CD4-positive, alpha-beta T cell treated with Interleukin-6 at 100 ng/mL for 8 hours (primary cell): ENCODE data around the gene KCNK3.
"Not testable (repeated sequence)": the region's sequence is repeated elsewhere in the genome, so short reads cannot be mapped to it uniquely, and the experiment has no call there.

Source experiments
- DNase-seq: peaks from one replicate; pipeline ENCODE4 v3.0.0-alpha.2; 2020; ENCODE audit warnings: mixed read lengths, low spot score

The KCNK3 gene

DNA sequence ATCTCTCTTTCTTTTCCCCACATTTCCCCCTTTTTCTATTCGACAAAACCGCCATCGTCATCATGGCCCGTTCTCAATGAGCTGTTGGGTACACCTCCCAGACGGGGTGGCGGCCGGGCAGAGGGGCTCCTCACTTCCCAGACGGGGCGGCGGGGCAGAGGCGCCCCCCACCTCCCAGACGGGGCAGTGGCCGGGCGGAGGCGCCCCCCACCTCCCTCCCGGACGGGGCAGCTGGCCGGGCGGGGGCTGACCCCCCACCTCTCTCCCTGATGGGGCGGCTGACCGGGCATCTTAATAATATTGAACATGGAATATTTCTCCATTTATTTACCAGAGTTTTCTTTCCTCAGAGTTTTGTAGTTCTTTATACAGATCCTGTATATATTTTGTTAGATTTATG lies 27.2 kb upstream of the KCNK3 start:
- DNase-seq: not testable (repeated sequence)

DNA sequence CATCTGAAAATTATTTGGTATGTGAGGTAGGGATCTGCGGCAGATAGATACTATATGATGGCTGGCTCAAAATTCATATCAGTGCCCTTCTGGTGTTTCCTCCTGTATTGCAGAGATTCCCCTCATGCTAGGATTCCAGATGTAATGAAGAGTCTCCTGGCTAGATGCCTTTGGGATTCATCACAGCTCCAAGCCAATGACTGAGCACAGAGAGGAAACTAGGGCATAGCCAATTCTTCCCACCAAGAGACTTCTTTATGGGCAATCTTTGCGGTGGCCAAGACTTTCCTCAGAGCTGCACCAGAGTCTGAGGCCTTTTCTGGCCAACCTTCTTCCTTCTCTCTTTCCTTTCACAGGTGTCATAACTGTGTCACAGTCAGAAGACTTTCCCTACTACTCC lies 25.9 kb upstream of the KCNK3 start:
- no peak for DNase-seq

DNA sequence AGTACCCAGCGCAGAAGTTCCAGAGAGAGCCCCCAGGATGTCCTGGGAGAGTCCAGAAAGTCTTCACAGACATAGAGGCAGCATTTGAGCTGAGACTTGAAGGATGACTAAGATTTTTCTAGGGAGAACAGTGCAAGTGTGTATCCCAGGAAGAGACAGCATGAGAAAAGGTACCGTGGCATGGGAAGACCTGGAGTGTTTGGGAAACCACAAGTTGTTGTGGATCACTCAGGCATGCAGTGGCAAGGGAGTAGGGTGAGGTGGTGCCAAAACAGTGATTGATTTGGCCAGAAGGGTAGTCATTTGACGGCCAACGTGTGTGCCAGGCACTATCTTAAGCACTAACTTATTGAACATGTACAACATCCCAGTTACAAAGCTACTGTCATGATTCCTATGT lies 24.5 kb upstream of the KCNK3 start:
- DNase-seq: no peak

DNA sequence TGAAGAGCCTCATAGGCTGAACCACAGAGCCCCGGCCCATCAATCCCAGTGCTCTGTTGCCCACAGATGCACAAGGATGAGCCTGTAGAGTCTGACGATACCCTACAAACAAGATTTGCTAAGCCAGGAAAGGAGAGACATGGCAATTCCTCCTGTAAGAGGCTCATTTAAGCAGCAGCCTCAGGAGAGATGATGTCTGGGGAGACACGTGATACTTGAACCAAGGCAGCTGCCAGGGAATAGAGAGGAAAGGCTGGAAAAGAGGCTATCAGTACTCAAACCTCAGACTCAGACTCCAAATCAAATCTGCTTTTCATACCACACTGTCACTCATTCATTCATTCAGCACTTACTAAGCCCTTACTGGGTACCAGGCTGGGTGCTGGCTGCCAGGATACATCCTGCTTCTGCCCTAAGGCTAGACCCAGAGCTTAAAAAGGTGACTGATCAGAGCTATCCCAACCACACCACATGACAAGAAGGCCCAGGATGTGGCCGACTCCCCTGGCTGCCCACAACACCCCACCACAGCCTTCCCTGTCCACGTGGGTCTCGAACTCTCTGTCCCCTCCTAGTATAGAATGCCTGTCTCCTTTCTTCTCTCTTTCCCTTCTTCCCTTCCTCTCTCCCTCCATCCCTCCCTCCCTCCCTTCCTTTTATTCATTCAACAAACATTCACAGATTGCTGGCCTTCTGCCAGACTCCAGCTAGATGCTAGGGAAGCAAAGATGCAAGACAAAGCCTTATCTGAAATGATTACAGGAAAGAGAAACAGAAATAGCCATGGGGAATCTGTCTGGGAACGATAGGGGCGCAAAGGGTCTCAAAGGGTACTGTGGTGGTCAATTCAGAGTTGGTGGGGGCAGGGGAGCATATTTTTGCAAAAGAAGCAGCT lies 23.4 kb upstream of the KCNK3 start:
- no peak for DNase-seq

DNA sequence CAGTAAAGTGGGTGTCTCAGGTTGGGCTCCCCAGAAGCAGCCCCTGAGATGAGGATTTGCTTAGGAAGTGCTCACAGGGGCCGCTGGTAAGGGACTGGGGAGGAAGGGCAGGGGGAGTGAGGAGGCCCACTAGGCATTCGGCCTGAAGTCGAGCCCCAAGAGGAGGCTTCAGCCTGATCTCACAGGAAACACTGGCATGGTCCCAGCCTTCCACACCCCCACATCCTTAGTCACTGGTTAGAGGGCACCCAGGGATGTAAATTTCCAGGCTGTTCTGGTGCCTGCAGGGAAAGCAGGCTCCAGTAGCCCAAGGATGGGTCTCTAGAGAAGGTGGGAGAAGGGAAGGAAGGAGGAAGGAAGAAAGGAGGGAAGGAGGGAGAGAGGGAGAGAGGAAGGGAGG lies 22.4 kb upstream of the KCNK3 start:
- DNase-seq: no peak

DNA sequence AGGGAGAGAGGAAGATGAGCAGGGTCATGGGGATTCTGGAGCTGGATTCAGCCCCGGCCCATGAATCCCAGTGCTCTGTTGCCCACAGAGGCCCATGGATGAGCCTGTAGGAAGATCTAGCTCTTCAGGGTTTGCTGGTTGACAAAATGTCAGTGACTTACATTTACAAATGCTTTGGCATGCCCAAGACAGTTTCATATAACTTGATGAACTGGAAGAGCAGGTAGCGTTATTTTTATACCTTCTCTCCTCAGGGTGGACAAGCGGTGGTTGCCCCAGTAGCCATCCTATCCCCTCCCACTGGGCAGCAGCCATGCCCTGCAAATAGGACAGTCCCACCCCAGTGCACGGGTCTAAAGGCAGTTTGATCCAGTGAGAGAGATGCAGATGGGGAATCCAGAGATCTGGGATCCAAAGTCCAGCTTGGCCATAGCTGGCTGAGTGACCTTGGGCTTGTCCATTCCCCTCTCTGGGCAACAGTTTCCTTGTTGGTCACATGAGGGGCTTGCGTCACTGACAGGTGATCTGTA lies 21.5 kb upstream of the KCNK3 start:
- DNase-seq: no peak

DNA sequence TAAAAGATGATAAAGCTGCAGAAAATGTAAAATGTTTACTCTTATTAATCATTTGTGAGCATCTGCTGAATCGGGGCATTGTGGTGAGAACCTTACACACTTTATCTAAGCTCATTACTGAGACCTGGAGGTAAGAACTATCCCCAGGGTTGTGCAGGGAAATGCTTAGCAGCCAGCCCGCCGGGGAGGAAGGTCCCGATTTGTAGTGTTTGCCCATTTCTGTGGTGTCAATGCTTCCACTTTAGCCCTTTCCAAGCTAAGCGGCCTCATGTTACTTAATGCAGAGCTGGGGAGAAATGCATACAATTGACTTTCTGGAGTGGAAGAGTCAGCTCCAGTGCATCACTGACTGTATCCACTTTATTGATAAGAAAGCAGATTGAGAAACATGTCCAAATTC lies 20.8 kb upstream of the KCNK3 start:
- no peak for DNase-seq

DNA sequence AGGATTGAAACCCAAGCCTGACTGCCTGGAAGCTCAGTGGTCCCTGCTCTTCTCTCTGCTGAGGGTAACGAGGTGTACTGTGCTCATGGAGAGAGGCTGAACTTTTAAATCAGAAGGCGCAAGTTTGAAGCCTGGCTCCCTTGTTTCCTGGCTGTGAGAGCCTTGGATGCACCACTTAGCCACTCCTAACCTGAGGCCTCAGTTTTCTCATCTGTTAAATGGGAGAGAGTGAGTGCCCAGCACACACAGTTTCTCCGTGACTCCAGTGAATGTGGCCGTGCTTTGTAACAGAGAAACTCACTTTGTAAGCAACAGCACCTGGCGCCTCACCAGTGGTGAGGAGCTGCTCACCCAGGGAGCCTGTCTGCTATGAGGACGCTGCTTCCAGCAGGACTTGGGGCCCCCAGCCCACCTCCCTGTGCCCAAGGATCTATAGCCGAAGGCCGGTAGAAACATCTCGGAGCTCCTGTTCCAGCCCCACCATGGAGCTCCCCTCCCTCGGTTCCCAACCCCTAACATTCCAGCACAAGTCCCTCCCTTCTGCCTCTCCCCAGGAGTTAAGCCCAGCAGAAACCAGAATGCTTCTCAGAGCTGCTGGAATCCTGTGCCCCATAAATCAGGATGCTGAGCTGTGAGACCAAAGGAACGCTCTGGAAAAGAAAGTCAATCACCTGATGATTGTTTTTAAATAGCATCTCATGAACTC lies 20.3 kb upstream of the KCNK3 start:
- DNase-seq: no peak

DNA sequence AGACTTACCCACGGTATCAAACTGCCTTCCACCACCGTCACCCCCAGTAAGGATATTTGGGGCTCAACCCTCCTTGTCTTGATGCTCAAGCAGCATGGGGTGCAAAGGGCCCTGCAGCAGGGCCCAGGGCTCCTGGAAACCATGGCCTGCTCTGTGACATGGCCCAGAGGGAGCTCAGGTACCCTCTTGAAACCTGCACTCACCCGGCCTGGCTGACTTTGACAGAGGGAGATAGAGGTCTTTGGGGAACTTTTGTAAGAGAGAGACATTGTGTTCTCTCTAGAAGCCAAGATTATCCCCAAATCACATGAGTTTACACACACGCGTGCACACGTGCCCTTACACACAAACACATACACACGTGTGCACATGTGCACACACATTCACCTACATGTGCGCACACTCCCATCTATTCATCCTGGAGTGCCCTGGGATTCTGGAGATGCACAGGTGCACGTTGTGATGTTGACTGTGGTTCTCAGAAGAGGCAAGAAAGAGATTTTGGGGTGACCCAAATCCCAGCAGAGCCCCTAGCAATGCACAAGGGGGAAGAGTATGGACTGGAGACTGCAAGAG lies 19.6 kb upstream of the KCNK3 start:
- no peak for DNase-seq

DNA sequence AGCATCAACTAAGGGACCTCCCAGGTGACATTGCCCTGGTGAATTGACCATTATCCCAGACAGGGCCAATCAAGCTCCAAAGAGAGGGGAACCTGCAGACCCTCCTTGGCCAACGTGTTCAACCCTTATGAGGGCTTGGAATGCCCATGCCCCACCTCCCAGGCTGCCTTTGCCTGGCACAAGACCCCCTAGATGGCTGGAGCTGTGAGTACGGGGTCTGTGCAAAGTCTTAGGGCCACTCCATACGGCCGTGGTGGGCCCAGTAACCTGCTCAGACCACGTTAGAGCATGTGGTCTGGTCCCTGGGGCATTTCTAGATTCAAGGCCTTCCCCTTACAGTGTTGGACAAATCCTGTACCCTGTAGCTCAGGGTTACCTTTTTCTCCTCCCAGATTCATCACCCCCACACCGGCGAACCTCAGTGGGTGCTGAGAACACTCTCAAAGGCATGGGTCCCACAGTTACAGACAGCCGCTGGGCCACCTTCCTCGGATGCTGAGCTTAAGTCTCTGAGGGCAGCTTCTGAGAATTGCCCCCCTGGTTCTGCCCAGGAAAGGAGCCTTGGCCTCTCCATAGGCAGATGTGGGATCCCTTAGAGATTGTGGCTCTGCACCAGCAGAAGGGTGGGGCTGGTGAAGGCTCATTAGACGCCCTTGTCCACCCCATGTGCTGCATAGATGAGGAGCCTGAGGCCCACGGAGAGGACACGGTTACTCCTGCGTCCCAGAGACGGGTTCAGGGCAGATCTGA lies 18.3 kb upstream of the KCNK3 start:
- DNase-seq: no peak

DNA sequence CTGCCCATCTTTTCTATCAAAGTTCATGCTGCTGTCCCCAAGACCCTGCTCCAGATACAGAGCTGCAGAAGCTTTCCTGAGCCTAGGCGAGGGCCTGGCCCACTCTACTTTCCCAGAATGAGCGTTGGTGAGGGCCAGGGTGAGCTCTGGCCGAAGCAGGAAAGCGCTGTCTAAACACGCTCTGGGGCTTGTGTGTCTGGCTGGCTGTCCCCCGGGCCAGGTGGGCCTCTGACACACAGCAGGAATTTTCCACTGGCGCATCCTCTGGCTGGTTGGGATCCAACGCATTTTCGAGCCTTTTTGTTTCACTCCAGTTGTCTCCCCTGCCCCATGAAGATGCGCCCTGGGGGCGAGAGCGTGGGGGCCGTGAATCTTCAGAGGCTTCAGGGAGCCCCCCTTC lies 17.8 kb upstream of the KCNK3 start:
- no peak for DNase-seq

DNA sequence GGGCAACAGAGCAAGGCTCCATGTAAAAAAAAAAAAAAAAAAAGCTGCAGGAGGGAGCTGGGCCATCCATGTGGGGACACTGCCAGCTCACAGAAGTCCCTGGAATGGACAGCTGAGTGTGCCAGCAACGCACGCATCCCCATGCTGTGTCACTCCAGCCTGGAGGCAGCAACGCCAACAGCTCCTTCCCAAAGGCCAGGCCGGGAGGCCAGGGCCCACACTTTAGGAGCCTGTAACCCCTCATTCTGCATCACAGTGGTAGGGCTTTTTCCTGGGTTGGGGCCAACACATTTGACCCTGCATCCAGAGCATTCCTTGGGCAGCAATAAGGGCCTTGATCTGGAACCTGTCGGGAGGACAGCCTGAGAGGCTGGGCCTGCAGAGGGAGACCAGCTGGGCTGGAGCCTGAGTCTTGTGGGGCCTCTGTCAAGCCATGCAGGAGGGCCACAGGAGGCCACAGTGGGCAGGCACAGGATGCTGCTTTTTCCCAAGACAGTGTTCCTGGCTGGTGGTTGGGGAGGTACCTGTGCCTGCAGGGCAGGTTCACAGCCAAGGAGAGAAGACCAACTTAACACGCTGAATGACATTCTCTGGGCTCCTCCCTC lies 16.8 kb upstream of the KCNK3 start:
- no peak for DNase-seq

DNA sequence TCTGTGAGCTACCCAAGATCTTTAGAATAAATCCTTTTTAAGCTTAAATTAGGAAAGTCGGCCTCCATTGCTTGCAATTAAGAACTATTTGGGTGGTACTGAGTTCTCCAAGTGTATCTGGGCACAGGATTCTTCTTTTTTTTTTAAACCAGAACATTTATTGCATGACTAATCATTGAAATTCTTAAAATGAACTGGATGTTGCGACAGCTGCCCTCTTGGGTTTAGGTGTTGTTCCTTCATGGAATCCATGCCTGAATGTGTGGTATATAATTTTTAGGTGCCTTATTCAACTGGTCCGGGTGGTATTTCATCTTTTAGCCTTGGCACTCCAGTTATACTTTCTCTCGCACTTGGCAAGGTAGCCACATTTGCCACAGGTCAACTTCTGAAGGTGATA lies 14.5 kb upstream of the KCNK3 start:
- DNase-seq: no peak

DNA sequence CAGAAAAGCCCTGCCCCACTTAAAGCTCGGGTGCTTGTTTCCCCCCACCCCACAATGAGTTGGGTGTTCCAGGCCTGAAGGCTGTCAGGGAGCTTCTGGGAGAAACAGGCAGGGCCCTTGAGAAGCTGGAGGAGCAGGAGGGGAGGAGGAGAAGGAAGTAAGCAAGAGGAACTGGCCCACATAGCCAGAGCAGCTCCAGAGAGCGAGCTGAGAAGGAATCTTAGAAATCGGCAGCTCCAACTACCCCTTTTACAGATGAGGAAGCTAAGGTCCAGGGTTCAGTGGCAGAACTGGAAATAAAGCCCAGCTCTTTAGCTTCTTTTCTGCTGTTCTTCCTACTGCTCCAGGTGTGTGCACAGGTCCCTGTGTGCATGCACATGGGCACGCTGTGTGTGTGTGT lies 12.7 kb upstream of the KCNK3 start:
- DNase-seq: no peak

DNA sequence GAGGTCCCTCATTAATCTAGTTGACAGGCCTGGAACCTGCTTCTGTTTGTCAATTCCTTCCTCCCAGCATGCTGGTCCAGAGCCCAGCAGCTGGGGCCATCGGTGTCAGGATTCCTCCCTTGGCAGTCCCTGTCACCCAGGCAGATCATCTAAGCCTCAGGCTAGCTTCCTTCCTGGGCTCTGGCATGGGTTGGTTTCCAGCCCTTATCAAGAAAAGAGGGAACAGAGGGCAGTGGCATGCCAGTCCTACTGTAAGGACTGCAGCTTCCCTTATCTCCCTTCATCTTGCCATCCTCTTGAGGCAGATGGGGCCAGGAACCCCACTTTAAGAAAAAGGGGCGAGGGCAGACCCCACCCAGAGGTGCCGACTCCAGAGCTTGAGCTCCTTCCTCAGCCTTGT lies 10.9 kb upstream of the KCNK3 start:
- no peak for DNase-seq

DNA sequence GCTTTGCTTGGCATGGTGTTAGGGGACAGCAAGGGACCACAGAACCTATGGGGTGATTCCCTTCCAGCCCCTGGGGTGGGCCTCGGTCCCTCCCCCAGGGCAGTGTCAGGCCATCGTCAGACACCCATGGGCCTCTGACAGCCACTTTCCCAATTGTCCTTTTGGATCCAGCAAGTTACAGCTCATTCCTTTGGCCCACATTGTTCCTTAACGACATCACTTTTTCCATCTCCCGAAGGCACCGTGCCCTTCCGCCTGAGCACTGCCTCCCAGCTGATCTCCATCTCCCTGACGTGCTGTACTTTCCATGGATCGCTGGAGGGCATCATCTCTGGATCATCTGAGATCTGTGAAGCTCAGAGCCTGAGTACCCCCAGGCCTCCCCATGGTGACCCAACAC lies 10.4 kb upstream of the KCNK3 start:
- DNase-seq: no peak

DNA sequence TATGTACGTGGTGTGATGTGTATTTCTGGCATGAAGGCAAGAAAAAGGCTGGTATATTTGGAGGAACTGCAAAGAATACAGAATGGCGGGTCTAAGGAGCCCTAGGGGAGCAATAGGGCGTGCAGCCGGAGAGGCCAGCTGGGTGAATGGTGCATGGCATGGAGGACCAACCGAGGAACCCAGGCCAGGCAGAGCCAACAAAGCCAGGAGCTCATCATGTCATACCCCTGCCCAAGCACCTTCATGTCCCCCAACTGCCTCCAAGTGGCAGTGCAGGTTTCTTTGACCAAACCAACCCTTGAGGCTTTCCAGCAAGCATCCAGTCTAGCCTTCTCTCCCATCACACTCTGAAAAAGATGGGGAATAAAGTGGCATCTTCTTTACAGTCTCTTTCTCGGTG lies 8.9 kb upstream of the KCNK3 start:
- DNase-seq: no peak

DNA sequence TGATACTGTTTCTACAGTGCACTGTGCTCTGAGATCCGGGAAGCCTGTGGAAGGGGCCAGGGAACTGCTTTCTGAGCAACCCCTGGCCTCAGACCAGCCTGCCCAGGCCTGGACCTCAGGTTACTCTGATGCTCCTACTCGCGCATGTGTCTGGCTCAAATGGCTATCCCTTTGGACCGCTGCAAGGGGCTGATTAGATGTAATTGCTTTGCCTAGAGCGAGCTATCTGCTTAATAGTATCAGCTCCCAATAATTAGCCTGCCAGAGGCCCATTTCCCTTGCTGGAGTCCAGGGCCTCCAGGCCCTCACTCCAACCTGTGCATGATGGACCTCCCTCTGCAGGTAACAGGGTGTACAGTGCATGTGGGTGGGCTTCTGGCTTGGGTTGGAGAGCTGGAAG lies 7.2 kb upstream of the KCNK3 start:
- DNase-seq: no peak

DNA sequence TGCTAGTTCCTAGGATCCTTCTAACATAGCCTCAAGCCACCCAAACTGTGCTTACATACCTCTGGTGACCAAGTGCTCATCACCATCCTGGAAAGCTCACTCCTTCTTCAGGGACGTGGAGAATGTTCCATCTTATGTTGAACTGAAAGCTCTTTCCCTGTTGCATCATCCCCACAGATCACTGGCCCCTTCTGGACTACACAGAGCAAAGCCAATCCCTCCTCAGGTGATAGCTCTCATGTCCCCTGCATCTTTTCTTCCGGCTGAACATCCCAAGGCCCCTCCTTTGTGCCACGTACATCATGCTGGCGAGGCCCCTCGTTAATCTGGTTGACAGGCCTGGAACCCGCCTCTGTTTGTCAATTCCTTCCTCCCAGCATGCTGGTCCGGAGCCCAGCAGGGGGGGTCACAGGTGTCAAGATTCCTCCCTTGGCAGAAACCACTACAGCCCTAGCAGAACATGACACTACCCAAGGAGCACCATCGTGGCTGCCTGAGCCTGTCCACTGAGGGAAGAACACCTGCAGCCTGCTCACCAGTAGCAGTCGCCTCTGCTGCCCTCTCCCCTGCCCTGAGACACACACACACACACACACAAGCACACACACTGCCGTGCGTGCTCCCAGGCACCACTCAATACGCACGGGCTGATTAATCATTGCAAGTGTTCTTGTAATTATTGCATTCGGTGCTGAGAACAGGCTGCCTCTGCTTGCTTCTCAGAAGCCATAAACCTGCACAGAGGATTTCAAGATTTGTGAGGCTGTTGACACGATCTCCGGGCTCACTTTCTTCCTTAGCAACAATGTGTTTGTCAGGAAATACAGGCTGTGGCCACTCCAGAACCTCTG lies 6.3 kb upstream of the KCNK3 start:
- DNase-seq: no peak

DNA sequence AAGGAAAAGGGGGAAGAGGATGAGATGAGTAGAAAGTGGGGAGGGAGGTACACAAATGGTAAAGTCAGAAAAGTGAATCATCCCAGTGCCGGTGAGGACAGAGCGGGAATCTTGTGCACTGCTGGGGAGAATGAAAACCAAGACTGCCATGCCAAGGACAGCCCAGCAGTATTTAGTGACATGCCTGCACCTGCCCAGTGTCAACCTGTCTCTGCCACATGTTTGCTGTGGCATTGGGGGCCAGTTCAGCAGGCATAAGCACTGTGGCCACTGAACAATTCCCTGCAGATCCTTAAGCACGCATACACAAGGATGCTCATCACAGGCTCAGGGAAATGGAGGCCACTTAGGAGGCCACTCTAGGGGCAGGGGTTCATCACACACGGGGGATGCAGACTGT lies 5.2 kb upstream of the KCNK3 start:
- DNase-seq: no peak

DNA sequence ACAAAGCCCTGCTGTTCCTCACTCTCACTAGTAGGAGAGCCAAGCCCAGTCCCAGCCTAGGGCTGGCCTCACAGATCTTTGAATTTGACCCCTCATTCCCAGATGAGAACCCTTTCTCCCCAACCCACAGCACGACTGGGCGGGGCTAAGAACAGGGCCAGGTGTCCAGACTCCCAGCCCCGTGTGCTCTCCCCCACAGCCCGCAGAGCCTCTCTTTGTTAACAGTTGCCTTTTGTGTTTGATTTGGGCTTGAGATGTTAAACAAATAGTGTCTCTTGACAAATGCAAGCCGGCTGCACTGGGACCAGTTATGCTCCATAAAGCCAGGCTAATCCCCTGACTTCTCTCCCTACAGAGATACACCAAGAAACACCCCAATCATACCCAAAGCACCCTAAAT lies 4.7 kb upstream of the KCNK3 start:
- no peak for DNase-seq
